Liver (tissue), 9 donors: ENCODE data around the gene SLC27A4. TPM values are rescaled to one million over a fixed set of nuclear protein-coding genes. Genes with fewer than 3 reads are reported as not detected.

ENCODE experiments used
- DNase-seq: peaks from one replicate; pipeline ENCODE4 v3.0.0-alpha.2; 2017; ENCODE audit warnings: low spot score
- H3K27ac ChIP-seq, 2 donors: one replicate each; pipeline ENCODE4 v1.7.0; 2013; ENCODE audit warnings: inconsistent platforms in 2 of 2, low read length in 2 of 2, control low read depth in 1 of 2, low read depth in 1 of 2, mild to moderate bottlenecking in 1 of 2
- H3K27me3 ChIP-seq, 4 donors: one replicate each; pipeline versions ENCODE4 v1.6.1 to v1.7.0; 2013; ENCODE audit warnings: low read length in 3 of 4, inconsistent platforms in 1 of 4, mild to moderate bottlenecking in 1 of 4, moderate library complexity in 1 of 4; ENCODE audit not compliant: control insufficient read depth in 4 of 4, insufficient read depth in 4 of 4
- H3K36me3 ChIP-seq, 4 donors: one replicate each; pipeline versions ENCODE4 v1.6.1 to v1.7.0; 2013; ENCODE audit warnings: low read length in 3 of 4, mild to moderate bottlenecking in 3 of 4, low read depth in 1 of 4, moderate library complexity in 1 of 4; ENCODE audit not compliant: control insufficient read depth in 4 of 4, insufficient read depth in 3 of 4
- H3K4me1 ChIP-seq, 4 donors: one replicate each; pipeline versions ENCODE4 v1.6.1 to v1.7.0; 2013; ENCODE audit warnings: low read length in 3 of 4, mild to moderate bottlenecking in 3 of 4, moderate library complexity in 1 of 4; ENCODE audit not compliant: control insufficient read depth in 4 of 4, insufficient read depth in 4 of 4
- H3K4me3 ChIP-seq, 3 donors: one replicate each; pipeline versions ENCODE4 v1.6.1 to v1.7.0; 2013; ENCODE audit warnings: low read length in 3 of 3, control low read depth in 1 of 3, low read depth in 1 of 3, mild to moderate bottlenecking in 1 of 3
- H3K9ac ChIP-seq, 2 donors: one replicate each; pipeline ENCODE4 v1.7.0; 2013; ENCODE audit warnings: low read length in 2 of 2, mild to moderate bottlenecking in 2 of 2, moderate library complexity in 2 of 2, control low read depth in 1 of 2, low read depth in 1 of 2
- H3K9me3 ChIP-seq, 4 donors: one replicate each; pipeline versions ENCODE4 v1.6.1 to v1.7.0; 2013; ENCODE audit warnings: low read length in 3 of 4; ENCODE audit not compliant: control insufficient read depth in 4 of 4
- ATF3 ChIP-seq: IDR thresholded peaks from 2 replicates; pipeline ENCODE4 v1.6.1; 2016; ENCODE audit warnings: antibody characterized with exemption
- CTCF ChIP-seq: fragments of 150-350 bp; IDR thresholded peaks from 2 replicates; pipeline ENCODE4 v1.5.1; 2017; ENCODE audit warnings: improper control_type of control experiment, low read depth, low read length; ENCODE audit not compliant: missing input control
- EGR1 ChIP-seq, 2 donors: IDR thresholded peaks; 2 replicates each; pipeline ENCODE4 v1.6.1; 2016 to 2018; ENCODE audit warnings: antibody characterized with exemption in 2 of 2, low read depth in 2 of 2
- GABPA ChIP-seq, 2 donors: IDR thresholded peaks in 1 of 2; conservative IDR thresholded peaks in 1 of 2; 2 replicates each; pipeline ENCODE4 v1.6.1; 2016; ENCODE audit warnings: antibody characterized with exemption in 2 of 2, mild to moderate bottlenecking in 1 of 2, moderate library complexity in 1 of 2
- HNF4A ChIP-seq, 2 donors: conservative IDR thresholded peaks; 2 replicates each; pipeline ENCODE4 v1.6.1; 2016; ENCODE audit warnings: antibody characterized with exemption in 2 of 2, mild to moderate bottlenecking in 2 of 2
- JUND ChIP-seq, 2 donors: IDR thresholded peaks; 2 replicates each; pipeline ENCODE4 v1.6.1; 2016; ENCODE audit warnings: antibody characterized with exemption in 2 of 2
- MAX ChIP-seq: IDR thresholded peaks from 2 replicates; pipeline ENCODE4 v1.6.1; 2016; ENCODE audit warnings: antibody characterized with exemption
- NR2F2 ChIP-seq: IDR thresholded peaks from 2 replicates; pipeline ENCODE4 v1.6.1; 2016; ENCODE audit warnings: antibody characterized with exemption
- RAD21 ChIP-seq, 2 donors: IDR thresholded peaks; 2 replicates each; pipeline ENCODE4 v1.6.1; 2016; ENCODE audit warnings: antibody characterized with exemption in 2 of 2, mild to moderate bottlenecking in 2 of 2
- REST ChIP-seq: IDR thresholded peaks from 2 replicates; pipeline ENCODE4 v1.6.1; 2016; ENCODE audit warnings: antibody characterized with exemption, mild to moderate bottlenecking
- RXRA ChIP-seq, 2 donors: IDR thresholded peaks; 2 replicates each; pipeline ENCODE4 v1.6.1; 2017 to 2018; ENCODE audit warnings: antibody characterized with exemption in 2 of 2, mild to moderate bottlenecking in 1 of 2
- SP1 ChIP-seq: IDR thresholded peaks from 2 replicates; pipeline ENCODE4 v1.6.1; 2018; ENCODE audit warnings: antibody characterized with exemption, mild to moderate bottlenecking
- TAF1 ChIP-seq: conservative IDR thresholded peaks from 2 replicates; pipeline ENCODE4 v1.6.1; 2016; ENCODE audit warnings: antibody characterized with exemption, mild to moderate bottlenecking
- YY1 ChIP-seq: IDR thresholded peaks from 2 replicates; pipeline ENCODE4 v1.6.1; 2016; ENCODE audit warnings: antibody characterized with exemption, mild to moderate bottlenecking
- ZBTB33 ChIP-seq: IDR thresholded peaks from 2 replicates; pipeline ENCODE4 v1.6.1; 2016; ENCODE audit warnings: antibody characterized with exemption
- WGBS: extraction: QIAGEN DNeasy Blood & Tissue Kit; methylation state at CpG from one replicate; pipeline ENCODE4 v1.1.7; 2013; 5-methylcytosine and 5-hydroxymethylcytosine counted together
- polyA plus RNA-seq, 2 donors: library from polyadenylated mRNA; stranded (reverse) in 1 of 2; unstranded in 1 of 2; fragments of 200-250 nt in 1 of 2; fragments of >200 nt in 1 of 2; fragmentation: Nextera tagmentation in 1 of 2; extraction: Ambion mirVana in 1 of 2; gene quantifications; one replicate each; pipeline versions ENCODE4 v1.2.1 to v1.2.3, GENCODE V29; 2013 to 2015
- total RNA-seq, 2 donors: library from RNA; depleted of rRNA; stranded (reverse); fragments of >200 nt; gene quantifications; one replicate each; pipeline ENCODE4 v1.2.3, GENCODE V29; 2014
- donor health status: healthy.
- donor health status: healthy.
- donor health status: healthy.
- donor health status: healthy.
- donor health status: healthy.

SLC27A4 gene
- total and polyA plus RNA-seq, 4 donors: 5.9 to 36.4 (median 14.7) TPM

- no peak for TF ChIP-seq REST
- TF ChIP-seq HNF4A (conservative IDR thresholded peaks at IDR 0.05): no peak
- no peak for TF ChIP-seq SP1
- no peak for TF ChIP-seq EGR1 (IDR thresholded peaks at IDR 0.05; ENCODE audit: low read depth in 2 of 2)
- TF ChIP-seq RAD21 (IDR thresholded peaks at IDR 0.05): no peak
- no peak for TF ChIP-seq ZBTB33
- no peak for TF ChIP-seq YY1
- TF ChIP-seq RXRA (IDR thresholded peaks at IDR 0.05): no peak
- no peak for TF ChIP-seq JUND (IDR thresholded peaks at IDR 0.05)
- TF ChIP-seq TAF1: no peak
- TF ChIP-seq MAX: no peak
- no peak for TF ChIP-seq CTCF
- peaks cover 0 to 3% (median 2%) of the 10 kb centered on the region in 4 donors for H3K4me1 ChIP-seq
- H3K9ac ChIP-seq: no peak overlapping the region
- H3K27ac ChIP-seq: no peak overlapping the region
- 80% methylated on average over 5 of the region's 5 CpGs for WGBS
- no peak for DNase-seq
- H3K9me3 ChIP-seq: no peaks in the 10 kb centered on the region
- no peak overlapping the region for H3K4me3 ChIP-seq
- H3K36me3 ChIP-seq: peaks cover 4 to 9% (median 7%) of the 10 kb centered on the region in 4 donors
- H3K27me3 ChIP-seq: no peaks in the 10 kb centered on the region
Measured at GRCh38 chr9:128304971-128305288, 35.4 kb upstream of the SLC27A4 start.

- Histone ChIP-seq H3K36me3 (peaks cover 4 to 22% (median 7%) of the 10 kb centered on the region in 4 donors), H3K27ac (no peak overlapping the region), H3K27me3 (no peaks in the 10 kb centered on the region), H3K4me3 (no peak overlapping the region), H3K9ac (no peak overlapping the region), H3K9me3 (no peaks in the 10 kb centered on the region), H3K4me1 (peaks cover 8 to 19% (median 14%) of the 10 kb centered on the region in 4 donors)
- WGBS: 98% methylated on average over 16 of the region's 16 CpGs
- no peak for TF ChIP-seq EGR1 (IDR thresholded peaks at IDR 0.05; ENCODE audit: low read depth in 2 of 2)
- TF ChIP-seq MAX: no peak
- TF ChIP-seq CTCF: no peak
- no peak for TF ChIP-seq NR2F2
- no peak for TF ChIP-seq ZBTB33
- TF ChIP-seq SP1: no peak
- no peak for TF ChIP-seq ATF3
- TF ChIP-seq RXRA (IDR thresholded peaks at IDR 0.05): no peak
- TF ChIP-seq GABPA (IDR thresholded peaks at IDR 0.05 in 1 of 2, conservative IDR thresholded peaks at IDR 0.05 in 1 of 2): no peak
- TF ChIP-seq HNF4A (conservative IDR thresholded peaks at IDR 0.05): no peak
- no peak for DNase-seq
Measured at GRCh38 chr9:128309551-128309950, 30.8 kb upstream of the SLC27A4 start.
